Skeletal muscle cell (primary cell): ENCODE results near the gene ATP5MG.
"Not testable (repeated sequence)": the region's sequence is repeated elsewhere in the genome, so short reads cannot be mapped to it uniquely, and the experiment has no call there.

ENCODE experiments used
- DNase-seq: peaks from one replicate; pipeline ENCODE4 v3.0.0-alpha.2; 2010; ENCODE audit warnings: low read depth
- H3K4me3 ChIP-seq: 2 replicates; pipeline ENCODE4 v1.5.1; 2011; ENCODE audit warnings: low read depth, mild to moderate bottlenecking, control low read depth, low read length, moderate library complexity

The ATP5MG gene

GRCh38 chr11:118401880-118402590, 629 bp downstream of the ATP5MG start:
- no peak for DNase-seq
- H3K4me3 ChIP-seq, result peak overlapping the region; percentile 71

GRCh38 chr11:118402594-118402993, 1.2 kb downstream of the ATP5MG start:
- peak overlapping the region; percentile 71 for H3K4me3 ChIP-seq

GRCh38 chr11:118406599-118407166, 5.3 kb downstream of the ATP5MG start:
- no peak for DNase-seq
- H3K4me3 ChIP-seq, result no peak overlapping the region

More at GRCh38 chr11:118402594-118402993, 1.2 kb downstream of the ATP5MG start:
- not testable (repeated sequence) for DNase-seq

GRCh38 chr11:118410055-118410745, 8.8 kb downstream of the ATP5MG start:
- no peak for DNase-seq
- no peak overlapping the region for H3K4me3 ChIP-seq

GRCh38 chr11:118411530-118411929, 10.1 kb downstream of the ATP5MG start:
- DNase-seq, result no peak
- H3K4me3 ChIP-seq, result no peak overlapping the region

GRCh38 chr11:118412921-118413320, 11.5 kb downstream of the ATP5MG start:
- no peak for DNase-seq
- no peak overlapping the region for H3K4me3 ChIP-seq

GRCh38 chr11:118415062-118415738, 13.8 kb downstream of the ATP5MG start:
- DNase-seq, result no peak
- H3K4me3 ChIP-seq, result no peak overlapping the region

GRCh38 chr11:118415739-118416068, 14.3 kb downstream of the ATP5MG start:
- H3K4me3 ChIP-seq, result no peak overlapping the region
- peak; percentile 87 for DNase-seq

- DNase-seq, H3K4me3 ChIP-seq: not testable (repeated sequence)
These were observed 15.5 kb downstream of the ATP5MG start for GRCh38 chr11:118416900-118417299.

- H3K4me3 ChIP-seq, result no peak overlapping the region
- no peak for DNase-seq
These were observed 16.4 kb downstream of the ATP5MG start for GRCh38 chr11:118417801-118418200.

GRCh38 chr11:118418766-118419165, 17.4 kb downstream of the ATP5MG start:
- no peak overlapping the region for H3K4me3 ChIP-seq
- DNase-seq, result no peak

GRCh38 chr11:118427707-118428106, 26.3 kb downstream of the ATP5MG start:
- no peak for DNase-seq
- H3K4me3 ChIP-seq, result no peak overlapping the region

- DNase-seq, result no peak
- no peak overlapping the region for H3K4me3 ChIP-seq
These were observed 29.6 kb downstream of the ATP5MG start for GRCh38 chr11:118430956-118431355.

- no peak for DNase-seq
- H3K4me3 ChIP-seq, result peak overlapping the region; percentile 67
These were observed 32.7 kb downstream of the ATP5MG start for GRCh38 chr11:118434123-118434552.

- peak overlapping the region; percentile 67 for H3K4me3 ChIP-seq
- no peak for DNase-seq
These were observed 33.3 kb downstream of the ATP5MG start for GRCh38 chr11:118434553-118435289.

- no peak for DNase-seq
- H3K4me3 ChIP-seq, result peak overlapping the region; percentile 67
These were observed 34.0 kb downstream of the ATP5MG start for GRCh38 chr11:118435290-118435892.

GRCh38 chr11:118435893-118436624, 34.7 kb downstream of the ATP5MG start, which contains the start of gene KMT2A:
Gene KMT2A (plus strand): TSS chr11:118436492. CDS start chr11:118436513, 21 bp downstream.
- H3K4me3 ChIP-seq, result peak within 1 kb of the TSS; percentile 81
- peak; percentile 91 for DNase-seq

- H3K4me3 ChIP-seq, result peak overlapping the region; percentile 81
- DNase-seq, result no peak
These were observed 35.3 kb downstream of the ATP5MG start for GRCh38 chr11:118436639-118437207.
